HG03457 (cell line): ENCODE data around the gene CACNG6.

ENCODE experiments used
- ATAC-seq: cut with Tn5 transposase; IDR thresholded peaks from one replicate; pipeline ENCODE4 v1.9.1; 2021; ENCODE audit warnings: moderate number of reproducible peaks; ENCODE audit not compliant: unreplicated experiment

Gene CACNG6

GRCh38 chr19:54040003-54040402 is 48.6 kb downstream of the CACNG6 start:
- no peak for ATAC-seq

DNA sequence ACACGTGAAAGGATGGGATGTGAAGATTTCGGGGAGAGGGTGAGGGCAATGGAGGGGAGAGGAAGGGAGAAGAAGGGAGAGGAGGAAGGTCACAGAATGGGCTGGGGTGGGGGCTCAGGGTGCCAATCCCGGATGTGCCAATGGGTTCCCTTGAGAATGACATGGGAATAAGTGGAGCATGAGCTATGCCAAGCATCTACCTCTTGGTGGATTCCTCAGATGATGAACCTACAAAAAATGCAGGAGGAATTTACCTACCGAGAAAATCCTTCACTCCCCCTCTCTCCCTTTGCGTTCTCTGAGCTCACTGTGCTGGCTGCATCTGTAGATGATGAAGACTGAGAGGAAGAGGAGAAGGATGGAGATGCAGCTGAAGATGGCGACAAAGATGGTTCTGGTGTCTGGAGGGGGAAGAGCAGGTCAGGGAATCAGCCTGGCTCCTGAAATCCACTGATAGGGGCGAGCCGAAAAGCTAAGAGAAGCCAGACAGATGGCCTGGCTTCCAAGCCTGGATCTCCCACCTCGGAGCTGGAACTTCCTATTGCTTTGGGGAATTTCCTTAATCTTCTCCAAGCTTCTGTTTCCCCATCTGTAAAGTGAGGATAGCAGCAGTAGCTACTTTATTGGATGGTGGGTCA is 50.7 kb downstream of the CACNG6 start:
- ATAC-seq: no peak

DNA sequence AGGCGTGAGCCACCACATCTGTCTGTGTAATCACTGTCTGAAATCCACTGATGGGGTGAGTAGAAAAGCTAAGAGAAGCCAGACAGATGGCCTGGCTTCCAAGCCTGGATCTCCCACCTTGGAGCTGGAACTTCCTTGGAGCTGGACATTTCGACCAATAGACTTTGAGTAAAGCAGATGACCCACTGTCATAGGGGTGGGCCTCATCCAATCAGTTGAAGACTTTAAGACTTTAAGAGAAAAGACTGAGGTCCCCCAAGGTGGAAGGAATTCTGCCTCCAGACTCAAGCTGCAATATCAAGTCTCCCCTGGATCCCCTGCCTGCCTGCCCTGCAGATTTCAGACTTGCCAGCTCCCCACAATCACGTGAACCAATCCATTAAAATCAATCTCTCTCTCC is 51.6 kb downstream of the CACNG6 start:
- ATAC-seq: no peak

GRCh38 chr19:54045771-54046170 is 54.3 kb downstream of the CACNG6 start:
- no peak for ATAC-seq

DNA sequence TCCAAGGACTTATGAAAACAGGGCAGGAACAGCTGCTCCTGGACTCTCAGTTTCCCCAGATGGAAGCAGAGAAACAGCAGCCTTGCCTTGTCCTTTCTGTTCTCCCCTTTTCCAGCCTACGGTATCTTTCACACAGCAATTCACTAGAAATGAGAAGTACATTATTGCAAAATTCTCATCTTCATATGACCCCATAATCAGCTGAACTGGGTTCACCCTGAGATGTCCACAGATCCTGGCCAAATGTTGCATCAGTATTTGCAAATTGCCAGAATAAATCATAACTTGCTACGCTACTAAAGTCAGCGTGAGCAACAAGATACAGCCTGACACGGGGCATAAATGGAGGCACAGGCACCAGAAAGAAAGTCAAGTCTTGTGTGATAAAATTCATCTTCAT is 56.2 kb downstream of the CACNG6 start:
- no peak for ATAC-seq
